Skin of body (tissue), 2 donors: Measurements from ENCODE around the gene PNMA8C. TPM values are rescaled to one million over a fixed set of nuclear protein-coding genes. Genes with fewer than 3 reads are reported as not detected.
"Not testable (repeated sequence)": the region's sequence is repeated elsewhere in the genome, so short reads cannot be mapped to it uniquely, and the experiment has no call there.

Experiments used
- DNase-seq: peaks from one replicate; lab custom pipeline; 2025; lab: John Stamatoyannopoulos, UW
- total RNA-seq: library from RNA; depleted of rRNA; stranded (reverse); fragments of >200 nt; gene quantifications from one replicate; pipeline ENCODE4 v1.2.3, GENCODE V29; 2014

PNMA8C gene
- total RNA-seq, 1 donor from 2014 or later = 0.20 TPM

- no peak for DNase-seq
These were observed 16.6 kb downstream of the PNMA8C start for GRCh38 chr19:46411925-46412649.

GRCh38 chr19:46411088-46411924, 17.4 kb downstream of the PNMA8C start:
- DNase-seq = no peak

DNA sequence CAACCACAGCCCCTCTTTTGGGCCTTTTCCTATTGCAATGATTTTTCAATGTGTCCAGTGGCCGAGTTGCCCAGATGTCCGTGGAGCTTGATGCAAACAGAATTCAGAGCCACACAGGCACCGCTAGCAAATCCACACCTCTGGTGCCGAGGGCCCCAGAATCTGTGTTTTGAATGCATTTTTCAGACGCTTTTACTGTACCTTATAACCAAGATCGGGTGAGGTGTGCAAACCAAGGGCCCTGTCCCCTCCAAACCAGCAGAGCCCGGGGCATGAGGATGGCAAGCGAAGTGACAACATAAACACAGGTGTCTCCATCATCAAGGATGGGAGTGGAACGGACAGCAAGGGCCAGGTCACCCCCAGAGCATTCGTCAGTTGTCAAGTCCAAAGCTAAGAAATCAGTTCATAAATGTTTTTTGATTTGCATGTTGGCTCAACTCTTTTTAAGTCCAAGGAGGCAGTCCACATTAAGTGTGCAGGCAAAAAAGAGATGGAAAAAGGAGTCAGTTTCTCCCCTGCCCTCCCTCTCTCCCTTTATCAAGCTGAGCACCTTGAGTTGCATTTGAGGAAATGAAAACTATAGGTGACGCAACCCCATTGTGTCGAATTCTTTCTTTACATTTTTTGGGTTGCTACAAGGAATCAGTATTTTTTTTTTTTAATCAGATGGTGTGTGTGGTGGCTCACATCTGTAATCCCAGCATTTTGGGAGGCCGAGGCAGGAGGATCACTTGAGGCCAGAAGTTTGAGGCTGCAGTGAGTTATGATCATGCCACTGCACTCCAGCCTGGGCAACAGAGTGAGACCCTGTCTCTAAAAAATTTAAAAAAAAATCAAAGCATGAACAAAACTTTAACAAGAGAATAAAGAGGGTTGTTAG, 18.3 kb downstream of the PNMA8C start:
- no peak for DNase-seq

- no peak for DNase-seq
These were observed 19.5 kb downstream of the PNMA8C start for GRCh38 chr19:46409191-46409590.

DNA sequence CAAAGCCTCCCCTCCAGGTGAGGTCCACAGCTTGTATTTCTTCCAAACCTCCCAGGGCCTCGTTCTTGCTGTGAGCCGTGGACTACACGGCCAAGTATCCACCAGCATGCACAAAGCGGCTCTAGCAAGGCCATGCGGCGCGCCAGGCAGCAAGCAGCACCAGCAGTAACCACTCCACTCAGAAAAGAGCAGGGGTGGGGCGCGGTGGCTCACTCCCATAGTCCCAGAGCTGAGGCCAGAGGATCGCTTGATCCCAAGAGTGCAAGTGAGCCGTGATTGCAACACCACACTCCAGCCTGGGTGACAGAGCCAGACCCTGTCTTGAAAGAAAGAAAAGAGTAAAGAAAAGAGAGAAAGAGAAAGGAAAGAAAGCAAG, 20.1 kb downstream of the PNMA8C start:
- DNase-seq = no peak

DNA sequence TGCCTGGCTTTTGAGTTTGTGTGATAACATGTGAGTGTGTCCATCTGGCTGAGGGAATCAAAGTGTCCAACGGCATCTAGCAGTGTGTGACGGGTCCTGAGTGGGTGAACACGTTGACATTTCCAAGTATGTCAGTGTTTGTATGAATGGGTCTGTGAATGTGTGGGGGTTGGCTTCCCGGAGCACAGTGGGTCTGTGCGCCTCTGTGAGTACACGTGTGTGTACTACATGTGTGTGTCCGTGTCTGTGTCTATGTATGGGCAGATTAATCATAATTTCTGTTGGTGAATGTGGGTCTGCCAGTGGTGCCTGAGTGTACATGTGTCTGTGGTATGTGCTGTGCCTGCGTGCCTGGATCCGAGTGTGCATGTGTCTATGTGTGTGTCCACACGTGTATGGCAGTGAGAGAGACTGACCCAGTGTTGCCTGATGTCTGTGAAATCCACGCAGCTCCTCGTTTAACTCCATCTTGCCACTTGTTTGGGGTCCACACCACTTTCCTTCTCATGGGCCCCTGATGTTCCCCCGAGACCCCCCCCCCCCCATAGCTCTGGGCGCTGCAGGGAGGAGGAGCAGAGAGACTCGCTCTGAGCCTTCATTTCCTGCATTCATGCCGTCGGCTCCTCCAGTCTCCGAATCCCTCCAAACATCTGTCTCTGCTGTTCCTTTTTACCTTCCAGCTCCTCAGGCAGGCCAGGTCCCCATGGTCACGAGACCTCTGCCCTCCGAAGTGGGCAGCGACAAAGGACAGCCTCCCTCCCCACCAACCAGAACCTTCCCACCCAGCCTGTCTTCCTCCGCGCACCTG, 20.7 kb downstream of the PNMA8C start:
- DNase-seq = no peak

DNA sequence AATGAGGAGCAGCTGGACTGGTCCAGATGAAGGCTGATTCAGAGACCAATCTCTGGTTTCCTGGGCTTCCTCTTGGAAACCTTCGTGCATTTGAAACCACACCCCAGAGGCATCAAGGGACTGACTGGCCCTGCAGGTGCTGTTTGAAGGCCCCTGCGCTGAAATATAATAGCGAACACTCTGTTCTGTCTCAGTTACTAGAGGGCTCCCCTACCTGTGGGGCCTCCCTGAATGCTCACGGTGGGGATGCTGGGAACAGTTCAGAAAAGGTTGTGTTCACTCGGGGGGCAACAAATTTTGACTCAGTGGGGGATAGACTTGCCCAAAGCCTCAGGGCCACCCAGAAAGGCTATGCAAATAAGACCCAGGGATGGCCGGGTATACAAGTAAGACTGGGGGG, 21.8 kb downstream of the PNMA8C start:
- no peak for DNase-seq

DNA sequence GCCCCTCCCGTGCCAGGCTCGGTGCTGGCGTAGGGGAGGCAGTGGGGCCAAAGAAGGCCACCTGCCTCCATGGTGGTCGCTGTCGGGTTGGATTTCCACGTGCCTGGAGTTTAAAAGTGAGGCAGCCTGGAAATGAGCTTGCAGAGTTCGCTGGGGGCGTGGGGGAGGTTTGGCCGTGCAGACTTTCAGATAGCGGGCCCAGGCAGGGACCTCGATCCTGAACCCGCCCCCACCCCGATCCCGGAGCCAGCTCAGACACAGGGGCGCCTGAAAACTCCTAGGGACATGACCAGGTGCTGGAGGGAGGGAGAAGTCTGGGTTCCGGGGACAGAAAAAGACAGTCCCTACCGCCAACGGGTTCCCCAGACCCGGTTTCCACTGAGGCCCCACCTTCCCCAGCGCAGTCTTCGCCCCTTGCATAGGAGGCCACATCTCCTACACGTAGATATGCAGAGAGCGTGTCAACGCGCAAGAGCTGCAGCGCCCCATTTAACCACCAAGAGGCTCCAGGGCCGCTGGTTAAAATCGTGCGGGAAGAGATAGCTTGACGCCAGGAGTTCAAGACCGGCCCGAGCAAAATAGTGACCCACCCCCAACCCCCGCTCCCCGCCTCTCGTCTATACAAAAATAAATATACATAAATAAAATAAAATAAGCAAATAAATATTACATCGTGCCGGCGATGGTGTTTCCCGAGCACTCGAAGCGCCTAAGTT, 23.8 kb downstream of the PNMA8C start:
- DNase-seq = peak; percentile 47

- peak; percentile 45 for DNase-seq
These were observed 24.5 kb downstream of the PNMA8C start for GRCh38 chr19:46404055-46404752.

- DNase-seq = no peak
These were observed 26.0 kb downstream of the PNMA8C start for GRCh38 chr19:46402725-46403124.

DNA sequence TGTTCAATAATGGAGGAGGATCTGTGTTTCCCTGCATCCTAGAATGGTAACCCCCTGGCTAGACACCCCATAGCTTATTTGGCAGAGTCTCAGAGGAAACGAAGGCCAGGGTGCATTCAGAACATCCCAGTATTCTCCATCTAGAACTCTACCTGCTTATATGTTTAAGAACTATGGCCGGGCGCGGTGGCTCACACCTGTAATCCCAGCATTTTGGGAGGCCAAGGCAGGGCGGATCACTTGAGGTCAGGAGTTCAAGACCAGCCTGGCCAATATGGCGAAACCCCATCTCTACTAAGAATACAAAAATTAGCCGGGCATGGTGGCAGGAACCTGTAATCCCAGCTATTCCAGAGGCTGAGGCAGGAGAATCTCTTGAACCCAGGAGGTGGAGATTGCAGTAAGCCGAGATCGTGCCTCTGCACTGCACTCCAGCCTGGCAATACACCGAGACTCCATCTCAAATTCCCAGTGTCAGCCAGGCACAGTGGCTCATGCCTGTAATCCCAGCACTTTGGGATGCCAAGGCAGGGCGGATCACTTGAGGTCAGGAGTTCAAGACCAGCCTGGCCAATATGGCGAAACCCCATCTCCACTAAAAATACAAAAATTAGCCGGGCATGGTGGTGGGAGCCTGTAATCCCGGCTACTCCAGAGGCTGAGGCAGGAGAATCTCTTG, 30.8 kb downstream of the PNMA8C start:
- DNase-seq = not testable (repeated sequence)

DNA sequence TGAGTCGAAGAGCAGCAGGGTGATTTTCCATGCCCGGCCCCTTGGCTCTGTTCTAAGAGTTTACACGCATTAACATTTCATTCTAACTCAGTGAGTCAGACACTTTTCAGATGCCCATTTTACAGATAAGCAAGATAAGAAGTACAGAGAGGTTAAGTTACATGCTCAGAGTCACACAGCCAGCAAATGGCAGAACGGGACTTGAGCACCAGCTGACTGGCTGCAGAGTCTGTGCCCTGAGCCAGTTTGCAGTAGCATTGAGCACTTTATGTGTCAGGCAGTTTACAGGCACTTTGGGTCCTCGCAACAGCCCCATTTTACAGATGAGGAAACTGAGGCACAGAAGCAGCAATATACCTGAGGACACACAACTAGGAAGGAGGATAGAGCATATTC, 34.3 kb downstream of the PNMA8C start:
- DNase-seq = no peak

- no peak for DNase-seq
These were observed 35.0 kb downstream of the PNMA8C start for GRCh38 chr19:46393456-46394401.

GRCh38 chr19:46392837-46393236, 35.9 kb downstream of the PNMA8C start:
- DNase-seq = no peak

- DNase-seq = peak; percentile 96
These were observed 36.4 kb downstream of the PNMA8C start for GRCh38 chr19:46392252-46392801.

GRCh38 chr19:46391296-46392251, 37.2 kb downstream of the PNMA8C start:
- DNase-seq = no peak
